GM19467 (cell line): Measurements from ENCODE around the gene CCN5.

ENCODE experiments used
- ATAC-seq: cut with Tn5 transposase; IDR thresholded peaks from one replicate; pipeline ENCODE4 v1.9.1; 2021; ENCODE audit warnings: mild to moderate bottlenecking, moderate library complexity; ENCODE audit not compliant: unreplicated experiment

The CCN5 gene

DNA sequence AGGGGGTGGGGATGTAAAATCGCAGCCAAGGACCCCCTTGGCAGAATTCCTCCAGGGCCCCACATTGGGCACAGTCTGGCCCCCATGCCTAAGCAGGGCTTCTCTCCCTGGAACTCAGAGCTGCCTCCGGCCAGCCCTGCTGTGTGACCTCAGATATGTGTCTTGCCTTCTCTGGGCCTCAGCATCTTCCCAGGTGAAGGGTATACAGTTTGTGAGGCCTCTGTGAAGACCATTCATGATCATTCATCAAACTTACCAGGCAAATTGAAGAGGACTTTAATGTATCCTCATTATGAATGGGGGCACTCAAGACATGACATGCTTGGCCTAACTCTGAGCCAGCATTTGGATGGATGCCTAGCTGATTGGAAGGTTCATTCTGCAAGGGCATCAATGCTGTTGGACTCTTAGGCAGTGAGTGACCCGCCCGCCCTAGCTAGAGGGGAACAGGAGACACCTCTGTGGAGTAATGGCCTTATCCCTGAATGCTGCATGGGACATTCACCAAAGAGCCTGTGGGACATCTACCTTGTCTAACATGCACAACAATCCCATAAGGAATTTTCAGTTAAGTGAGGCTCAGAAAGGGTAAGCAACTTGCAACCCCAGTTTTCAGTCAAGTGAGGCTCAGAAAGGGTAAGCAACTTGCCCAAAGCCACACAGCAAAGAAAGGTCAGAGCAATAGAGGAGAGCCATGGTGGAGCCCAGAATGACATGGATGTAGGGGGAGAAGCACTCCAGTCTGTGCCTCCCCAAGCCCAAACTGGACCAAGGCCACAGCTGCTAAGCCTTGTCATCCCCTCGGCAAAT, 535 bp downstream of the CCN5 start:
- no peak for ATAC-seq

DNA sequence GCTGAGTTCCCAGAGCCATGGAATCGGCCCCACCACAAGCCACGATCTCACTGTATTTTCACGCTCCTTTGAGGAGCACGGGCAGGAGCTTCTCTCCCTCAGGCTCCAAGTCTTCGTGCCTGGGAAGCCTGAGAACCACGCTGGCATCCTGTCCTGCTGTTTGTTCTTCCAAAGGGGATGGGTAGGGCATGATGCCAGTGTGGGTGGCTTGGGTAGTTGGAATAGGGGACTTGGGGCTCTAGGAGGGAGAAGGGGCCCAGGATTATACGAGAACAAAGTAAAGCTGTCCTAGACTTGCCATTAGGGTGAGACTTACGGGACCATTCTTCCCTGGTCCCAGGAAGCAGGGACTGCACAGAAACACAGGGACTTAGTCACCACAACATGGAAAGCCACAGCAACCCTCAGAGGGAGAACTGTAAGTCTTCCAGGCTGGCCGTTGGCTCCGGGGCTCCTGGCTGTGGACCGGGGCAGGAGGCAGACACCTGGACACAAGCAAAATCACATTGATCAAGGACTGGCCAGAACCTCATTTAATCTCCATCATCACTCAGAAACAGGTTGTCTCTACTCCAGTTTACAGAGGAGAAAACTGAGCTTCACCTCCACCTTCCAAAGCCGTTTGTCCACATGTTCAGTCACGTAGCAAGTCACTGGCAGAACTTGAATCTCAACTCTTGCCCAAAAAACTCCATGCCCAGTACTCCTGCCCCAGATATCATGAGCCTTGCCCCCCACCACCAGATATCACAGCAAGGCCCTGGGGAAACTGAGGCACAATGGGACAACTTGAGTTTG, 1.3 kb downstream of the CCN5 start:
- no peak for ATAC-seq

DNA sequence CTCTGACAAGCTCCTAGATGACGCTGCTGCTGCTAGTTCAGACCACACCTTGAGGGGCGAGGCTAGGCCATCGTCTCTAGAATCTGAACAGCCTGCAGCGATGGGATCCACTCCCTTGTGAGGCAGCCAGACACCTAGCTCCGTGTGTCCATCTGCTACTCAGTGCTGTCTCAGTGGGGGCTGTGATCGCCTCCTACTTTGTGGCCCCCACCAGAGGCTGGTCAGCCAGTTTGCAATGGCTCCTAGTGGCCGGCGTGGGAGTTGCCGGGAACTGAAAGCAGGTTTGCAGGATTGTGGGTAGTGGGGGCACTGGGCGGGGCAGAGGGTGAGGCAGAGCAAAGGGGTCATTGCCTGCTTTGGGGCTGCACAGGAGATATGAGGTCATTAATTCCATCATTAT, 2.8 kb downstream of the CCN5 start:
- ATAC-seq = no peak

DNA sequence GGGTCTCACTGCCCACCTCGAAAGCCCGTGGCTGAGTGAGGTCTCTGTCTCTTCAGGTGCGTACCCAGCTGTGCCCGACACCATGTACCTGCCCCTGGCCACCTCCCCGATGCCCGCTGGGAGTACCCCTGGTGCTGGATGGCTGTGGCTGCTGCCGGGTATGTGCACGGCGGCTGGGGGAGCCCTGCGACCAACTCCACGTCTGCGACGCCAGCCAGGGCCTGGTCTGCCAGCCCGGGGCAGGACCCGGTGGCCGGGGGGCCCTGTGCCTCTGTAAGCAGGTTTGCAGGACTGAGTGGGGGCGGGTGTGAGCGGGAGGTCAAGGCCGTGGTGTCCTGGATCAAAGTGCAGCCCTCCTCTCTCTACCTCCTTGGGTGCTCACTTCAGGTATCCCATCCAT, 4.7 kb downstream of the CCN5 start:
- ATAC-seq = no peak

DNA sequence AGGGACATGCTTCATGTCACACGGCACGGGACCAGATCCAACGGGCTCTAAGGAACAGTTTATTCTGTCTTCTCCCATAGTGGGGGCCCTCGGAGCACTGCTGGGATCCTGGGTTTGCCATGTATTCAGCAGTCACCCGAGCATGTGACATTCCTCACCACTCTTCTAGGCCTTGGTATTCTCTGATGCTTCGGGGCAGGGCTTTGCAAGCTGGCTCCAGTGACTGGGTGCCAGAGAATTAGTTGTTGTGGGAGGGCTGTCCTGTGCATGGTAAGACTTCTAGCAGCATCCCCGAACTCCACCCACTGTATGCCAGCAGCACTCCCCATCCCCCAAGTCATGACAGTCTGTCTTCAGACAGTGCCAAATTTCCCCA, 5.4 kb downstream of the CCN5 start:
- no peak for ATAC-seq

DNA sequence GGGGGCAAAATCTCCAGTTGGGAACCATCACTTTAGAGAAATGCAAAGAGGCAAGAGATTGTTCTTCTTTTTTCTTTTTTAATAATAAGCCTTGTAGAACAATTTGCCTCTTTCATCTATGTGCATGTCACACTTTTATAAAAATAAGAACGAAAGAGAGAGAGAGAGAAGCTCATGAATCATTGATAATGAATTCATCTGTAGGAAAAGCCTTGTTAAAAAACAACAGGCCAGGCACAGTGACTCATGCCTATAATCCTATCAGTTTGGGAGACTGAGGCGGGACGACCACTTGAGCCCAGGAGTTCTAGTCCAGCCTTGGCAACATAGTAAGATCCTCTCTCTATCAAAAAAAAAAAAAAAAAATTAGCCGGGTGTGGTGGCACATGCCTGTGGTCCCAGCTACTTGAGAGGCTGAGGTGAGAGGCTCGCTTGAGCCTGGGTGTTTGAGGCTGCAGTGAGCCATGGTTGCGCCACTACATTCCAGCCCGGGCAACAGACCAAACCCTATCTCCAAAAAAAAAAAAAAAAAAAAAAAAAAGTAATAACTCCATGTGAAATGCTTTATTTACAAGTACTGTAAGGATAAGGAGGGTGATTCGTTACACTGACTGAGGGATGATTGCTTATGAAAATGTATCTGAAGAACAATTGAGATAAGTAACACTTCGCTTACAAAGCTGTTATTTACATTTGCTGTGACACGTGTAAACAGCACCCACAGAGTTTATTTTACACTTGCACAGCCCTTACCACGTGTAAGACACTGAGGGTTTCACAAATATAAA, 6.0 kb downstream of the CCN5 start:
- ATAC-seq = no peak

DNA sequence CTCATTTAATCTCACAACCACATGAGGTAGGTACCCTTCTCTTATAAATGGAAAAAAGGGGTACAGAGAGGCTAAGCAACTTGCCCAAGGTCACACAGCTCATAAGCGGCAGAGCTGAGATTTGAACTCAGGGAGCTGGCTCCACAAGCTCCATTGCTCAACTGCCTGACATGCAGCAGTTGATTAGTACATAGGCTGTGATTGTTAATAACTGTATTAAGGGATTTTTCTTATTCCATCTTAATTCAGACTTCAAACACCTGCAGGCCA, 6.6 kb downstream of the CCN5 start:
- ATAC-seq = no peak

DNA sequence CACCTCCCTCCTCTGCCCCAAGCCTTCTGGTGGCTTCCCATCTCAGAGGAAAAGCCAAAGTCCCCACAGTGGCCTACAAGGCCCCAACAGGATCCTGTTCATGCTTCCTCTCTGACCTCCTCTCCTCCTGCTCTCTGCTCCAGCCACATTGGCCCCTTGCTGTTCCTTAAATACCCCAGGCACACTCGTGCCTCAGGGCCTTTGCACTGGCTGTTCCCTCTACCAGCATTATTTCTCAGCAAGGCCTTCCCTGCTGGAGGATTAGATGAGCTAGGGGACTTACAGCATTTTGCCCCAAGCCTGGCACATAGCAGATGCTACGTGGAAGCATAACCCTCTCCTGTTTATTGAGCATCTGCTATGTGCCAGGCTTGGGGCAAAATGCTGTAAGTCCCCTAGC, 7.8 kb downstream of the CCN5 start:
- ATAC-seq = no peak

DNA sequence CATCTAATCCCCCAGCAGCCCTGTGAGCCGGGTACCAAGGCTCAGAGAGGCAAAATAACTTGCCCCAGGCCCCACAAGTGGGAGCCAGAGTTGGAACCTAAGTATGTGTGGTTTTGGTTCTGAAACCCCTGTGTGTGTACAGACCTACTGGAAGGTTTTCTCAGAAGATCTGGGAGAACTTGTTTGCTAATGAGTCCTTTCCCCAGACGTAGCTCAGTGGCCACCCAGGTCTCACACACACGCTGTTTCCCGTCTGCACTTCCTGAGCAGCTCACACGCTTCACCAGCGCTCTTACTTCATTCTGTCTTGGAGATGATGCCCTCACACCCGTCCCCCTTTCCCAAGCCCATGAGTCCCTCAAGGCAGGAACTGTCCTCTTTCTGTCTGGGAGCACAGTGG, 8.2 kb downstream of the CCN5 start:
- ATAC-seq = no peak

DNA sequence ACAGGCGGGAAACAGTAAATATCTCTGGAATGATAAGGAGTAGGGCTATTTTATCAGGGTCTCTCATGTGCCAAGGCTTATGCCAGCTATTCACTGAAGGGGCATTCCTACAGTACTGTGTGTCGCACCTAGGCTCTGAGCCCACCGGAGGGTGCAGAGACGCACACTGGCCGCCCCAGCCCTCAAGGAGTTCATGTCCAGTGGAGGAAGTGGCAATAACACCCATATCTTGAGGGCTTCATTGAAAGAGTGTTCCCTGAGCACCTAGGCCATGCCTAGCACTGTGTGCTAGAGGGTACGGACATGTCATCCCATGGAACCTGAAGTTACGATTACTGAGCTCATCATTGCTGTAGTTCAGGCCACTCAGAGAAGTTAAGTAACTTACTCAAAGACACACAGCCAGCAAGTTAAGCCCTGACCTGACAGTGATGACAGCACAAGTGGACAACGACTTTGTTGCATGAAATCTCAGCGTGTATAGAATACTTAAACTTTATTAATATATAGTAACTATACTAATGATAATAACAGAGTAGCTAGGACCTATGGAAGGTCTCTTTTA, 8.7 kb downstream of the CCN5 start:
- no peak for ATAC-seq

DNA sequence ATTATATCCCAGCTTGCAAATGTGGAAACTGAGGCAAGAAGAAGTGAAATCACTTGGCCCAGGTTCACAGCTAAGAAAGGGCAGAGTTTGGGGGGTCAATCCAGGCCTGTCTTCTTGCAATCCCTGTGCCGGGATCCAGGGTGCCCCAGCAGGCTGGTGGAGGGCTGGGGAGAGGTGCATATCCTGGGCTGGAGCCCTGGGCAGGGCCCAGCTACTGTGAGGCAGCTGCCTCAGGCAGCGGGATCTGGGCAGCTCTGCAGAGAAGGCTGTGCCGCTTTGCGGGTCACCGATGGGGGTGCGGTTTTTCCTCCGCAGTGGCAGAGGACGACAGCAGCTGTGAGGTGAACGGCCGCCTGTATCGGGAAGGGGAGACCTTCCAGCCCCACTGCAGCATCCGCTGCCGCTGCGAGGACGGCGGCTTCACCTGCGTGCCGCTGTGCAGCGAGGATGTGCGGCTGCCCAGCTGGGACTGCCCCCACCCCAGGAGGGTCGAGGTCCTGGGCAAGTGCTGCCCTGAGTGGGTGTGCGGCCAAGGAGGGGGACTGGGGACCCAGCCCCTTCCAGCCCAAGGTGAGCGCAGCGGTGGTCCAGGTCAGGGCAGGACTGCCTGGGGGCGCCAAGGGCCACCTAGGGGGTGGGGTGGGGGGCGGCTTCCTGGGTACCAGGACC, 9.4 kb downstream of the CCN5 start:
- ATAC-seq = no peak

DNA sequence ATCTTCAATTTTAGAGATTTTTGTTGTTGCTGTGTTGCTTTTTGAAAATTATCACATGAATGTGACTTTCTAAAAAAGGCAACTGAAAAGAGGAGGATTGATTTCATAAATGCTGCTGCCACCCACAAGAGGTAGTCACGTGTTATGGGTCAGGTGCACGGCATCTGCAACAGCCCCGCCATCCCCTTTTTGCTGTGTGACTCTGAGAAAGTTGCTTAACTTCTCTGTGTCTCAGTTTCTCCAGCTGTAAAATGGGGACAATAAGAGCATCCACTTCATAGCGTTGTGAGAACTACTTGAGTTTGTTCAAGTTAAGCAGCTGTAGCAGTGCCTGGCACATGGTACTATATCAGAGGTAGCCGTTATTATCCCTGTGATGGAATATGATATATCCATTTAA, 10.7 kb downstream of the CCN5 start:
- no peak for ATAC-seq

DNA sequence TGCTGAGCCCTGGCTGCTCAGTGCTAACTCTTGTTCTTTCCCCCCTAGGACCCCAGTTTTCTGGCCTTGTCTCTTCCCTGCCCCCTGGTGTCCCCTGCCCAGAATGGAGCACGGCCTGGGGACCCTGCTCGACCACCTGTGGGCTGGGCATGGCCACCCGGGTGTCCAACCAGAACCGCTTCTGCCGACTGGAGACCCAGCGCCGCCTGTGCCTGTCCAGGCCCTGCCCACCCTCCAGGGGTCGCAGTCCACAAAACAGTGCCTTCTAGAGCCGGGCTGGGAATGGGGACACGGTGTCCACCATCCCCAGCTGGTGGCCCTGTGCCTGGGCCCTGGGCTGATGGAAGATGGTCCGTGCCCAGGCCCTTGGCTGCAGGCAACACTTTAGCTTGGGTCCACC, 11.9 kb downstream of the CCN5 start:
- no peak for ATAC-seq

DNA sequence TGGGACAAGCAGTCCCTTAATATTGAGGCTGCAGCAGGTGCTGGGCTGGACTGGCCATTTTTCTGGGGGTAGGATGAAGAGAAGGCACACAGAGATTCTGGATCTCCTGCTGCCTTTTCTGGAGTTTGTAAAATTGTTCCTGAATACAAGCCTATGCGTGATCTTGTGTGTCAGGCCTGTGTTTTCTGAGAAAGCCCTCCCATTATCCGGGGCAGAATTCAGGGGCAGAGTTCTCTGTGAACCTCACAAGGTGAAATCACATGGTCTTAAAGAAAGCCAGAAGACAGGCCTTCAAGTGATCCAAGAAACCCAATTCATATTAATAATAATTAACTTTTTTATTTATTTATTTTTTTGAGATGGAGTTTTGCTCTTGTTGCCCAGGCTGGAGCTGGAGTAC, 12.5 kb downstream of the CCN5 start:
- ATAC-seq = no peak

DNA sequence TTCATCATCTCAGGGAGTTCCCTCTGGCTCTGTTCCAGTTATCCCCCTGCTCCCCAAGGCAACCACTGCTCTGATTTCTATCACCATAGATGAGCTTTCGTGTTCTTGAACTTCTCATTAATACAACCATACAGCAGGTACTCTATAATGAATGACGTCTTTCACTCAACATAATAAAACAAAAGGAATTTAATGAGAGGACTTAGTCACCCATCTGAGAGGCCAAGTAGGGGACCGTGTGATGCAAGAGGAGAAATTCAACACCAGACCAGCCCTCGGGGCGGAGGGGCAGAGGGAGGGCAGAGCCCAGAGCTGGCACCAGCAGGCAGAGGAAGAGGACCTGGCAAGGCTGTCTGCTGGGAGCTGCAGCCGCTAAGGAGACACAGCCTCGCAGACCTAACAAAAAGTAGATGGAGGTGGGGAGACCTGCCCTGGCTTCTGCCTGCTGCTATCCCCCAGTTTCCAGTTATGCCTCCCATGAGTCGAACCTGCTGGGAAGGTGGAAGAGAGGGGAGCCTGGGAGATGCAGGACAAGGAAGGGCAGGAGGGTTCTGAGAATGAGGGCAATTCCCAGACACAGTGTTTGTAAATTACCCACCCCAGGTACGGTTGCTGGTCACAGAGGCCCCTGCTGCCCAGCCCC, 13.8 kb downstream of the CCN5 start:
- ATAC-seq = no peak

DNA sequence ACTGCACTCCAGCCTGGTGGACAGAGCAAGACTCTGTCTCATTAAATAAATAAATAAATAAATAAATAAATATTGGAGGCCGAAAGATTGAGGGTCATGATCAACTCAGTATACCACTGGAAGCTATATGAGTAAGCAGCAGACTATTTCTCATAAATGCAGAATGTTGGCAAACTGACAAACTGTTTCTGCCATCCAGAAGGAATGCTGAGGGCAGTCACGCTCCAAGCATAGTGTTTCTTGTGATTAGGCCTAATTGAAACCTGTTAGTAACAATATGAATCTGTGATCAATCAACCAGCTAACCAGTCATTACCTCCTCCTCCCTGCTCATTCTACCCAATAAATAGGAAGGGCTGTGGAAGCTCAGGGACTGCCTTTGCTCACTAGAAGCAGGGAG, 15.3 kb downstream of the CCN5 start:
- no peak for ATAC-seq

DNA sequence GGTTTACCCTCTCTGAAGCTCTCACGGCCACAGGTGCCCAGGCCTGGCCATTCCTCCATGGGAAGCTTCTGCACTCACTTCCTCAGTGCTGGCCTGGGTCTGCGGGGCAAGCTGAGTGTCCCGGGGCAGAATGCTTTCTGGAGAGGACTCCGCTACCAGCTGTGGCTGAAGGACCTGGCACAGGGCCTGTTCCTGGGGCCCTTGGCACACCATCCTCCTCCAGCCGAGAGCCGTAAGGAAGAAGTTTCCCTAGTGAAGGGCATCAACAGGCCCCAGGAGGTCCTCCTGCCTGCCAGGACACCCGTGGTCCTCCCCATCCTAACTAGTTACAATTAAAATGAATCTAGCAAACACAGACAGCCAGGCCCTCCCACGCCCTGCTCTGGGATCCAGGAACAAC, 16.5 kb downstream of the CCN5 start:
- no peak for ATAC-seq

DNA sequence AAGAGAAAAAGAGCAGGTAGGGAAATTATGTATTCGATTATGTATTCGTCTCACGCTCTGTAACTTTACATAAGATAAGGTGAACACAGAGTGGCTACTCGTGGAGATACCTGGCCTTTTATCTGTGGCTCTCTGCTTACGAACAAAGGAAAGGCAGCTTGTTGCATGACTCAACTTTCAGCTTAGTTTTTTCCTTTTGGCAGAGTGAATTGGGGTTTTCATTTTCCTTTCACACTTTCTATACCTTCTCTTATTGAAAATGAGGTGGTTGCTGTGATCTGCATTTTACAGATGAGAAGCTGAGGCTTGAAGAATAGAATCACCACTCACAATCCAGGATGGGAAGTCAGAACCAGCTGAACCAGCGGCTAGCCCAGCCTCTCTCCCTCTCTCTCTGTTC, 17.2 kb downstream of the CCN5 start:
- no peak for ATAC-seq

DNA sequence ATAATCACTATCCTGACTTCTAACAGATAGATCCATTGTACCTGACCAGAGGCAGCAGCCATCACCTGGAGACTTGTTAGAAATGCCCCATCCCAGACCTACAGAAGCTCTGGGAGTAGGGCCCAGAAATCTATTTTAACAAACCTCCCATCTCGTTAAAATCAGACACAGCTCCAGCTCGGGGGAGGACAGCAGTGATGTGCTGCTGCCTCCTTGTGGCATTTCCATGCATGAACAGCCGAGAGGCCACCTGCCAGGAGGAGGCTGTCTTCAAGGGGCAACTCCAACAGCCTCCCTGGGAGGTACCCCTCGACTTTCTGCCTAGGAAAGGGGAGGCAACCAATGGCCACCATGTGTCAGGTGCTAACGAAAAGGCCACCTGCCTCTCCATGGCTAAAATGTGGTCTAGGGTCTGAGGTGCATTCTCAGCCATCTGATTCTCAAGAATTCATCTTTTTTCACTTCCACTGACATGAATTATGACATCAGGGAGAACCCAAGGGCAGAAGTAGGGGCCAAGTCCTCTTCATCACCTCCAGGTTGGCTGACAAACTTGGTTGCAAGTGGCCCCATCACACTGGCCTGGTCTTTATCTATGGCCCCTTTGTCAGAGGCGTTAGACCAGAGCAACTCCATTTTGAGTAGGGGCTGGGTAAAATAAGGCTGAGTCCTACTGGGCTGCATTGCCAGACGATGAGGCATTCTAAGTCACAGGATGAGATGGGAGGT, 18.3 kb downstream of the CCN5 start:
- no peak for ATAC-seq

DNA sequence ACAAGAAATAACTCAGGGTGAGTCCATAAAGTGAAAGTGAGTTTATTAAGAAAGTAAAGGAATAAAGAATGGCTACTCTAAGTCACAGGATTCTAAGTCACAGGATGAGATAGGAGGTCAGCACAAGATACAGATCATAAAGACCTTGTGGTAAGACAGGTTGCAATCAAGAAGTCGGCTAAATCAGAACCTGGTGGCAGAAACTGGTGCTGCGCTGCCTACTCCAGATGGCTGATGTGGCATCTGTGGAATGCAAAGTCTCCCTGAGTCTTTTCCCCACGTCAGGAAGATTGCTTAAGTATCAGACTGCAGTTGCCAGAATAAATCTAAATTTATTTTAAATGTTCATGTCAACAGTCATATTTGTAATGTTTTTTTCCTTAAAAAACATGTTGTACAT, 19.8 kb downstream of the CCN5 start:
- ATAC-seq = no peak
